ENCODE results near the gene PTGS2. TPM values are rescaled to one million over a fixed set of nuclear protein-coding genes. Genes with fewer than 3 reads are reported as not detected.

PTGS2 gene
- polyA plus RNA-seq, 1 experiment, result 100 TPM

DNA sequence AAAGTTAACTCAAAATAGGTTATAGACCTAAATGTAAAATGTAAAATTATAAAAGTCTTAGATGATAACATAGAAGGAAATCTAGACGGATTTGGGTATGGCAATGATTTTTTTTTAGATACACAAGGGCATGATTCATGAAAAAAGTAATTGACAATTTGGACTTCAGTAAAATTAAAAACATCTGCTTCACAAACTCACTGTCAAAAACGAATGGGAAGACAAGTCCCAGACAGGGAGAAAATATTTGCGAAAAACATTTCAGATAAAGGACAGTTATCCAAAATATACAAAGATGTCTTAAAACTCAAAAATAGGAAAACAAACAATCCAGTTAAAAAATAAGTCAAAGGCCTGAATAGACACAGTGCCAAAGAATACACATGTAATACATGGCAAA is 9.7 kb upstream of the PTGS2 start:
- POLR2A ChIA-PET, result no interaction called here
- no peak overlapping the region for H3K4me3 ChIP-seq (ENCODE audit: low read depth, low read length)
- DNase-seq (ENCODE audit: low read depth), result no peak
- no peaks in the 10 kb centered on the region for H3K27me3 ChIP-seq (ENCODE audit: control insufficient read depth, insufficient read depth, low read length)
- TF ChIP-seq, protein P1, sequence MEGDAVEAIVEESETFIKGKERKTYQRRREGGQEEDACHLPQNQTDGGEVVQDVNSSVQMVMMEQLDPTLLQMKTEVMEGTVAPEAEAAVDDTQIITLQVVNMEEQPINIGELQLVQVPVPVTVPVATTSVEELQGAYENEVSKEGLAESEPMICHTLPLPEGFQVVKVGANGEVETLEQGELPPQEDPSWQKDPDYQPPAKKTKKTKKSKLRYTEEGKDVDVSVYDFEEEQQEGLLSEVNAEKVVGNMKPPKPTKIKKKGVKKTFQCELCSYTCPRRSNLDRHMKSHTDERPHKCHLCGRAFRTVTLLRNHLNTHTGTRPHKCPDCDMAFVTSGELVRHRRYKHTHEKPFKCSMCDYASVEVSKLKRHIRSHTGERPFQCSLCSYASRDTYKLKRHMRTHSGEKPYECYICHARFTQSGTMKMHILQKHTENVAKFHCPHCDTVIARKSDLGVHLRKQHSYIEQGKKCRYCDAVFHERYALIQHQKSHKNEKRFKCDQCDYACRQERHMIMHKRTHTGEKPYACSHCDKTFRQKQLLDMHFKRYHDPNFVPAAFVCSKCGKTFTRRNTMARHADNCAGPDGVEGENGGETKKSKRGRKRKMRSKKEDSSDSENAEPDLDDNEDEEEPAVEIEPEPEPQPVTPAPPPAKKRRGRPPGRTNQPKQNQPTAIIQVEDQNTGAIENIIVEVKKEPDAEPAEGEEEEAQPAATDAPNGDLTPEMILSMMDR (IDR thresholded peaks at IDR 0.05; ENCODE audit: insufficient read depth, low read depth, low read length), result no peak
- CTCF ChIA-PET, result interaction anchor here (0.7 kb wide), 1 partner anchor 208 kb away, joined by 5 read pairs; no protein-coding TSS in a partner anchor
- H3K36me3 ChIP-seq (ENCODE audit: control insufficient read depth, insufficient read depth, low read length), result no peaks in the 10 kb centered on the region

DNA sequence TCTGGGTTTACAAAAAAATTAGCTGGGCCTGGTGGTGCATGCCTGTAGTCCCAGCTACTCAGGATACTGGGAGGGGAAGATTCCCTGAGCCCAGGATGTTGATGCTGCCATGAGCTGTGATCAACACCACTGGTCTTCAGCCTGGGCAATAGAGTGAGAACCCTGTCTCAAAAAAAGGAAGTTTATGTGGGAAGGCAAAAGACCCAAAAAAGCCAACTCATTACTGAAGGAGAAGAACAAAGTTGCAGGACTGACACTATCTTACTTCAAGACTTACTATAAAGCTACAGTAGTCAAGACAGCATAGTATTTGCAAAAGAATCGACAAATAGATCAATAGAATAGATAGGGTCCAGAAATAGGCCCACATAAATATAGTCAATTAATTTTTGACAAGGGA is 9.2 kb upstream of the PTGS2 start:
- Histone ChIP-seq H3K4me3 (ENCODE audit: low read depth, low read length) (no peak overlapping the region), H3K27me3 (ENCODE audit: control insufficient read depth, insufficient read depth, low read length) (no peaks in the 10 kb centered on the region), H3K36me3 (ENCODE audit: control insufficient read depth, insufficient read depth, low read length) (no peaks in the 10 kb centered on the region)
- TF ChIP-seq, protein P1 (IDR thresholded peaks at IDR 0.05; ENCODE audit: insufficient read depth, low read depth, low read length), result no peak
- DNase-seq (ENCODE audit: low read depth), result no peak
- CTCF ChIA-PET, result interaction anchor here (0.7 kb wide), 1 partner anchor 207 kb away, joined by 5 read pairs; no protein-coding TSS in a partner anchor
- POLR2A ChIA-PET, result no interaction called here

DNA sequence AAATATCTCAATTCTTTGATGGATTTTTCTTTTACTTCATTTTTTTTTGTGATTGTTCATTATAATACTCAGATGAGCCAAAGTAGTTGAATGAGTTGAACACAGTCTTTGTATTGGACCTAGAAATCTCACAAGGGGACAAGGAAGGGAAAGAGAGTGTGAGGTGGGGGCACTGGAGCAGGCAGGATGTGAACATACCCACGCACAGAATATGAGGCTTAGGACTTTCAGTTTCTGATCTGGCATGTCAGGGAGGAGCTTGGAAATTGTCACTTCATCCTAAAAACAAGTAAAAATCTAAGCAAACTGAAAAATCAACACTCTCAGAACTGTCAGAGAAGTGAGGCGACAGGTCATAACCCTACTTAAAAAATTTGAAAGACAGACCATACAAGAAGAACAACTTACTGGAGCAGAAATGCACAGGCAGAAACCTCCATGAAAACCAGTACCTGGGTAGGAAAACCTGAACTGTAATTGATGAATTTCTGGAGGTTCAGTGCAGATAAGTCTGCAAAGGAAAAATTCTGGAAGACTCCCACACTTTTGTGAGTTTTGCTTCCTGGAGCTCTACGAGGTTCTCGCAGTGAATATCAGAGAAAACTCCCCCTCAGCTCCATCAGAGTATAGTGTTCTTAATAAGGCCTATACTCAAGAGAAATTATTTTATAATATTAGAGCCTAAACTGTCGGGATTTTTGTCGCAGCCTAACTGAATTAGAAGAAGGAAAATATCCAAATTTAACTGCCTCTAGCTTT is 3.6 kb upstream of the PTGS2 start:
- ChIA-PET POLR2A (no interaction called here), CTCF (interaction anchor here (0.7 to 3.1 kb wide), 8 partner anchors 8 to 207 kb away, joined by 3 to 15 read pairs (median 7); no protein-coding TSS in a partner anchor)
- TF ChIP-seq, protein P1 (IDR thresholded peaks at IDR 0.05; ENCODE audit: insufficient read depth, low read depth, low read length), result no peak
- Histone ChIP-seq H3K27me3 (ENCODE audit: control insufficient read depth, insufficient read depth, low read length) (no peaks in the 10 kb centered on the region), H3K36me3 (ENCODE audit: control insufficient read depth, insufficient read depth, low read length) (no peaks in the 10 kb centered on the region), H3K4me3 (ENCODE audit: low read depth, low read length) (no peak overlapping the region)
- no peak for DNase-seq (ENCODE audit: low read depth)

DNA sequence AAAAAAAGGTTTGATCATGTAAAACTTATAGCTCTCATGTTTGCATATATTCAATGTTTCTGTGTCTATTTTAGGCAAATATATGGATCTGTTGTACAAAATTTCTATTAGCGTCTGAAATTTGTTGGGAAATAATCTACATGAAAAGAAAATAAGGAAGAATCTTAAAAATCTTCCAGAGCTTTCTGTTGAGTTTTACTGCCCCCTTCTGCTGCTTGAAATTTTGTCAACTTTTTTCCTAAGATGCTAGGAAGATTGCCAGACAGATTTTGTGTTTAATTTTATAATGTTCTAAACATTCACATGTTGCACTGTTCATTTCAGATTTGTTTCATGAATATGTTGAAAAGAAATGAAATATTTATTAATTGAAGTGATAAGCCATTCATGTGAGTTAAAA is 2.5 kb upstream of the PTGS2 start:
- TF ChIP-seq, protein P1 (IDR thresholded peaks at IDR 0.05; ENCODE audit: insufficient read depth, low read depth, low read length), result peak; percentile 51
- peak overlapping the region; percentile 90 for H3K4me3 ChIP-seq (ENCODE audit: low read depth, low read length)
- peak; percentile 4 for DNase-seq (ENCODE audit: low read depth)
- no peaks in the 10 kb centered on the region for H3K36me3 ChIP-seq (ENCODE audit: control insufficient read depth, insufficient read depth, low read length)
- POLR2A ChIA-PET, result no interaction called here
- CTCF ChIA-PET, result interaction anchor here (0.7 to 3.1 kb wide), 7 partner anchors 9 to 279 kb away, joined by 3 to 15 read pairs (median 6); no protein-coding TSS in a partner anchor
- no peaks in the 10 kb centered on the region for H3K27me3 ChIP-seq (ENCODE audit: control insufficient read depth, insufficient read depth, low read length)

- H3K4me3 ChIP-seq (ENCODE audit: low read depth, low read length), result peak overlapping the region; percentile 90
- TF ChIP-seq, protein P1 (IDR thresholded peaks at IDR 0.05; ENCODE audit: insufficient read depth, low read depth, low read length), result no peak
- H3K36me3 ChIP-seq (ENCODE audit: control insufficient read depth, insufficient read depth, low read length), result no peaks in the 10 kb centered on the region
- DNase-seq (ENCODE audit: low read depth), result peak; percentile 5
- ChIA-PET CTCF (interaction anchor here (0.5 to 3.1 kb wide), 5 partner anchors 10 to 278 kb away, joined by 3 to 15 read pairs (median 3); no protein-coding TSS in a partner anchor), POLR2A (interaction anchor here (0.6 kb wide), 1 partner anchor 20 kb away, joined by 3 read pairs; no protein-coding TSS in a partner anchor)
- no peaks in the 10 kb centered on the region for H3K27me3 ChIP-seq (ENCODE audit: control insufficient read depth, insufficient read depth, low read length)
Measured at GRCh38 chr1:186681801-186682200, 1.6 kb upstream of the PTGS2 start.
